Right lobe of liver (tissue), 4 donors: ENCODE measurements around the gene ALG14.

ENCODE experiments used
- CTCF ChIP-seq, 4 donors: fragments of 200-600 bp in 3 of 4; fragments of 450-650 bp in 1 of 4; IDR thresholded peaks; one replicate each; pipeline versions ENCODE4 v1.5.1 to v1.8.0; 2016 to 2022; ENCODE audit warnings: antibody characterized with exemption in 4 of 4, mild to moderate bottlenecking in 2 of 4
- POLR2A ChIP-seq: fragments of 450-650 bp; IDR thresholded peaks from one replicate; pipeline ENCODE4 v1.6.1; 2017; ENCODE audit warnings: antibody characterized with exemption, mild to moderate bottlenecking
- donor health status: DM: no; HTN: no; CAD: no.
- donor health status: DM: no; HTN: no; CAD: no.
- donor health status: DM: no; HTN: yes; CAD: no.

- no peak for TF ChIP-seq CTCF (IDR thresholded peaks at IDR 0.05)
- TF ChIP-seq POLR2A = no peak
Observed at GRCh38 chr1:94934551-94934950, 138.2 kb downstream of the ALG14 start.
